DMS153 (cell line): ENCODE results near the gene BAG5.
"Not testable (repeated sequence)": the region's sequence is repeated elsewhere in the genome, so short reads cannot be mapped to it uniquely, and the experiment has no call there.

Source experiments
- DNase-seq: peaks from one replicate; lab custom pipeline; 2025; lab: John Stamatoyannopoulos, UW

The BAG5 gene, protein sequence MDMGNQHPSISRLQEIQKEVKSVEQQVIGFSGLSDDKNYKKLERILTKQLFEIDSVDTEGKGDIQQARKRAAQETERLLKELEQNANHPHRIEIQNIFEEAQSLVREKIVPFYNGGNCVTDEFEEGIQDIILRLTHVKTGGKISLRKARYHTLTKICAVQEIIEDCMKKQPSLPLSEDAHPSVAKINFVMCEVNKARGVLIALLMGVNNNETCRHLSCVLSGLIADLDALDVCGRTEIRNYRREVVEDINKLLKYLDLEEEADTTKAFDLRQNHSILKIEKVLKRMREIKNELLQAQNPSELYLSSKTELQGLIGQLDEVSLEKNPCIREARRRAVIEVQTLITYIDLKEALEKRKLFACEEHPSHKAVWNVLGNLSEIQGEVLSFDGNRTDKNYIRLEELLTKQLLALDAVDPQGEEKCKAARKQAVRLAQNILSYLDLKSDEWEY

GRCh38 chr14:103562429-103563225, at the start of gene BAG5, which contains the start of gene COA8:
BAG5 (minus strand) TSS chr14:103562657; CDS start chr14:103561164, 1,493 bp downstream.
COA8 (plus strand) TSS chr14:103562960; CDS start chr14:103563002, 42 bp downstream.
- DNase-seq: peak; percentile 40

- DNase-seq: no peak
These were observed 48.8 kb upstream of the BAG5 start for GRCh38 chr14:103611215-103611614.

DNA sequence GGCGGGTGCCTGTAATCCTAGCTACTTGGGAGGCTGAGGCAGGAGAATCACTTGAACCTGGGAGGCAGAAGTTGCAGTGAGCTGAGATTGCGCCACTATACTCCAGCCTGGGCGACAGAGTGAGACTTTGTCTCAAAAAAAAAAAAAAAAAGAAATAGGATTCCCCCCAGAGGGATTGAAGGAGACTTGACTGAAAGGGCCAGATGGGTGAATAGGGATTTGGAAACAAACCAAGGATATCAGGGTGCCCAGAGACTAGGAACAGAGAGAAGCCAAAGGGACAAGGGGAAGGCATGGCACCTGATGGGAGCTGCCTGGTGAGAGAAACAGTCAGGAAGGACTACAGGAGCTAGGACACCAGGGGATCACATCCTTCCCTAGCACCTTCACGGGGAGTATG, 46.6 kb upstream of the BAG5 start:
- DNase-seq: not testable (repeated sequence)

GRCh38 chr14:103607822-103608221, 45.4 kb upstream of the BAG5 start:
- DNase-seq: no peak

- peak; percentile 36 for DNase-seq
These were observed 44.7 kb upstream of the BAG5 start for GRCh38 chr14:103606963-103607668.

- no peak for DNase-seq
These were observed 42.2 kb upstream of the BAG5 start for GRCh38 chr14:103604620-103605019.

- DNase-seq: no peak
These were observed 38.0 kb upstream of the BAG5 start for GRCh38 chr14:103600503-103600902.

DNA sequence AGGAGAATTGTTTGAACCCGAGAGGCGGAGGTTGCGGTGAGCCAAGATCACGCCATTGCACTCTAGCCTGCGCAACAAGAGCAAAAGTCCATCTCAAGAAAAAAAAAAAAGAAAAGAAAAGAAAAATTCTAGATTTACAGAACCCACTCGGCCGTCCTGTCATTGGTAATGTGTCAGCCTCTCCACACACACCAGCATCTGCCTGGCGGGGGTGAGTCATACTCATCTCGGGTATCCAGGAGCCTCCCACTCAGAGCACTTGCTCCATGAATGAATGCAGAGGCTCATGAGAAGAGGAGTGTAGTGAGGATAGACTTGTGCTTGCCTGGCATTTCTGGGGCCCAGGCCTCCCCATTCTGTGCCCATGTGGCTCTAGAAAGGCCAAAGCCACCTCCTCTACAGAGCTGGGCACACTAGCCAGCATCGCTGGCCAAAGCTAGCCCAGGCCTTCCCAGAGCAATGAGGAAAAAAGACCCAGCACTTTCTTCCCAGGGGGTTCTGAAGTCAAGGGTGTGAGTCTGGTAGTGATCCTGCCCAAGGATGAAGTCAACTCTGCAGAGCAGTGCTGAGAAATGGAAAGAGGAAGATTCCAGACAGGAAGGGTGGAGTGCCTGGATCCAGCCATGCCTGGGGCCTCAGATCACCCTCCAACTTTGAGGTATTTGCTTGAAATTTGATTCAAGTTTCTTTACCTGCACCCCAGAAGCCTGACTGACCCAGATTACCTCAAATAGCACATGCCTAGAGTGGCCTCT, 35.3 kb upstream of the BAG5 start:
- no peak for DNase-seq

DNA sequence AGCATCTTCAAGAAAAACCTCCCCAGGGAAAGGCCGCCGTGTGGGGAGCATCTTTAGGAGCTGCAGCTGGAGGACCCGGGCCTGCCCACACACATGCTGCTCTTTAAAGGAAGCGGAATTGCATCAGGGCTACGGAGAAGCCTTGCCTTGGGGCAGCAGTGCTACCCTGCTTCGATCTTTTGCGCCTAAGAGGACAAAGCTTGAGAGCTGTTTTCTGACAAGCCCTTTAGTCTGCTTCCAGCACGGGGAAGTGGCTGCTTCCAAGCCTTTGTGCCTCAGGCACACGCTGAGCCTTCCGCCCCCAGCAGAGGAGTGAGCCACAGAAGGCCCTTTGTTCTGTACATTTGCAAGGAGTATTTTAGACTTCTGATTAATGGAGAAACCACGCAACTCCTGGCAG, 31.8 kb upstream of the BAG5 start:
- DNase-seq: peak; percentile 27

- no peak for DNase-seq
These were observed 31.1 kb upstream of the BAG5 start for GRCh38 chr14:103593577-103593976.

- DNase-seq: no peak
These were observed 22.0 kb upstream of the BAG5 start for GRCh38 chr14:103584326-103584915.

GRCh38 chr14:103581954-103582703, 19.7 kb upstream of the BAG5 start:
- DNase-seq: no peak

DNA sequence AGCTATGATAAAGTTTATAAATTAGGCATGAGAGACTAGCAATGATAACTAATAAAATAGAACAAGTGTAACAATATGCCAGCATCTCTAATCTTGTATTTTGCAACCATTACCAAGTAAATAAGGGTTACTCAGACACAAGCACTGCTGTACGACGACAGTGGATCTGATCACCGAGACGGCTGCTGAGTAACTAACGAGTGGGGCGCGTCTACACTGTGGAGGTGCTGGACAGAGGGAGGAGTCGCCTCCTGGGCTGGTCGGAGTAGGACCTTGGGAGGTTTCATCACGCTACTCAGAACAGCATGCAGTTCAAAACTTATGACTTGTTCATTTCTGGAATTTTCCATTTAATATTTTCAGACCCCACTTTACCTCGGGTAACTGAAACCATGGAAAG, 18.7 kb upstream of the BAG5 start:
- no peak for DNase-seq

DNA sequence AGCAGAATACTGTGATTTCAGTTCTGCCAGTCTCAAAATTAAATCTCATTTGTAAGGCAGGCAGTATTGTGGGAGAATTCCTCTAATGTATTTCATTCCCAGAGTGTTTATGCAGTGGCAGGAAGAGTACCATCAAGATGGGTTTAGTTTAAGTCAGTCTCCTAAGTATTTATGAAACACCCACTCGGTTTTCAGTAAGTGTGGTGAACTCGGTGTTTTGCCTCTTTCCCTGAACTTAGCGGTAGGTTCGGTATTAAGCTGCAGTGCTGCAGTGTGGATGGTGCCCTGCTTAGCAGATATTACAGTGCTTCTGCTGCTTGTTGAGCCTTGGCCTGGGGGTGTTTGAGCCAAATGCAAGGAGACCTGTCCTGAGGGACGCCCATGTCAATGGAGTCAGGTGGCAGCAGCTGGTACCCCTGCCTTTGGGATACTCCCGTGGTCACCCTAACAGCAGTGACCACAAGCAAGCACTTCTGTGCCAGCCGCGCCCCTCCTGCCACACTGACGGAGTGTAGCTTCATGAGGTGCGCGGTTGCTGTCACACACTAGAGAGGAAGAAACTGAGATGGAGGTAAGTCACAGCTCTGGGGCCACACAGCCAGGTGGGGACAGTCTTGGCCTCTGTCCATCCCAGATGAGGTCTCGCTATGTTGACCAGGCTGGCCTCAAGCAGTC, 16.1 kb upstream of the BAG5 start:
- DNase-seq: no peak

- DNase-seq: peak; percentile 56
These were observed 14.0 kb upstream of the BAG5 start for GRCh38 chr14:103576371-103577024.

- no peak for DNase-seq
These were observed 12.3 kb upstream of the BAG5 start for GRCh38 chr14:103574707-103575285.

GRCh38 chr14:103574104-103574503, 11.6 kb upstream of the BAG5 start:
- no peak for DNase-seq

DNA sequence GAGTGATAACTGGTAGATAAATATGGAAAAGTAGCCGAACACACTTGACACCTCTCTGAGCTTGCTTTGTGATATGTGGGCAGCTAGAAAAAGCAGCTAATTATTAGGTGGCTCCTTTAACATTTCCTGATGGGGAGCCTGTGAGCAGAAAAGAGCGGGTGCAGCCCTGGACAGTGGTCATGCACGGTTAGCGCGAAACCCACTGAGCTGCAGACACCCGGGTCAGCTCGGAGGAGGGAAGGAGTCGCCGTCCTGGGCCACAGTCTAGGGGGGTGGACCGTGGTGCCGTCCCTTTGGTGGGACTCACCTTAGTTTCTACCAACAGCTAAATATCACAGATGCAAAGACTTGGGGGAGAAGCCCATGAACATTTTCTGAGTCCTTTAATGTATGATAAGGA, 7.0 kb upstream of the BAG5 start:
- no peak for DNase-seq

DNA sequence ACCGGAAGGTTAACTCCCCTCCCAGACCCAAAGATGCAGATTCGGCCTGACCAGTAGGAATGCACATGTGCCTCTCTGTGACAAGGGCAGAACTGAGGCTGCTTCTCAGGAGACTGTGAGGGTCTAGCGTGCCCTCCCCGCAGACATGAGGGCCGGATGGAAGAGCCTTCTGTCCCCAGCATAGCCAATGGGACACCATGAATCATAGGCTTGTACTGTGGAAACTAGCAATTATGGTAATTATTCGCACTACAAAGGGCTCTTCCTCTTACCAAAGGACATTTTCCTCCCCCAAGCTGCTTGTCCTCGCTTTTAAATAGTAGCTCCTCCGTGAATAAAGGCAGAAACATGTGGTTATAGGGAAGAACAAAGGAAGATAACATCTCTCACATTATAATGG, 6.5 kb upstream of the BAG5 start:
- DNase-seq: no peak
